H1 (cell line): ENCODE data around the gene TRIM38.
"Not testable (repeated sequence)": the region's sequence is repeated elsewhere in the genome, so short reads cannot be mapped to it uniquely, and the experiment has no call there.

ENCODE experiments used
- CEBPB ChIP-seq: IDR thresholded peaks from 2 replicates; pipeline ENCODE4 v1.6.1; 2012; ENCODE audit warnings: low read depth, low read length
- EZH2 ChIP-seq: fragments of 200-600 bp; sonication (generic); IDR thresholded peaks from 2 replicates; pipeline ENCODE4 v1.7.1; 2012; ENCODE audit warnings: low read depth, mild to moderate bottlenecking, moderate library complexity, low read length, inconsistent platforms; ENCODE audit not compliant: severe bottlenecking

DNA sequence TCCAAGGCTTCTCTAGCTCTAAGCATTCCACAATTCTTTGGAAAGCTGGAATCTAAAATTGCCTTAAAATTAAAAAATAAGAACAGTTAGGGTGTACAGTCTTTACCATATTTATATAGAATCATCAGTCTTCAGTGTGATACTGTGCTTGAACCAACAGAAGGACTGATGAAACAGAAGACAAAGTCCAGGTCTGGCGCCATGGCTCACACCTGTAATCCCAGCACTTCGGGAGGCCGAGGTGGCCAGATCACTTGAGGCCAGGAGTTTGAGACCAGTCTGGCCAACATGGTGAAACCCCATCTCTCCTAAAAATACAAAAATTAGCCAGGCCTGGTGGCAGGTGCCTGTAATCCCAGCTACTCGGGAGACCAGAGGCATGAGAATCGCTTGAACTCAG lies 51.8 kb downstream of the TRIM38 start:
- not testable (repeated sequence) for TF ChIP-seq CEBPB, EZH2
